CD4-positive, alpha-beta memory T cell (primary cell): ENCODE measurements around the gene ZNF799. TPM values are rescaled to one million over a fixed set of nuclear protein-coding genes. Genes with fewer than 3 reads are reported as not detected.
A peak's percentile ranks its signal among the peaks of the same experiment; 100 is the strongest.
"Not testable (repeated sequence)": the region's sequence is repeated elsewhere in the genome, so short reads cannot be mapped to it uniquely, and the experiment has no call there.

Source experiments
- CTCF ChIA-PET: fragments of 350-600 bp; sonication (Branson Sonifier 250); formaldehyde crosslinking; loops from one replicate; lab custom pipeline; 2021; ENCODE audit warnings: inconsistent platforms; ENCODE audit not compliant: partially characterized antibody; lab: Charles Lee
- POLR2A ChIA-PET: fragments of 350-600 bp; sonication (Branson Sonifier 250); formaldehyde crosslinking; loops from one replicate; lab custom pipeline; 2021; ENCODE audit not compliant: partially characterized antibody; lab: Charles Lee
- DNase-seq, 5 donors: peaks; one replicate each; pipeline versions ENCODE4 v3.0.0 to v3.0.0-alpha.2; 2020 to 2022; ENCODE audit warnings: mixed read lengths in 1 of 5
- H3K27ac ChIP-seq: one replicate; pipeline ENCODE4 v1.7.0; 2013; ENCODE audit warnings: low read depth, low read length
- H3K27me3 ChIP-seq: 2 replicates; pipeline ENCODE4 v1.7.0; 2013; ENCODE audit warnings: mild to moderate bottlenecking, low read length, moderate library complexity; ENCODE audit not compliant: insufficient read depth
- H3K36me3 ChIP-seq: 2 replicates; pipeline ENCODE4 v1.7.0; 2013; ENCODE audit warnings: mild to moderate bottlenecking, low read length, moderate library complexity; ENCODE audit not compliant: insufficient read depth
- H3K4me1 ChIP-seq: 2 replicates; pipeline ENCODE4 v1.7.0; 2013; ENCODE audit warnings: mild to moderate bottlenecking, low read length, moderate library complexity; ENCODE audit not compliant: insufficient read depth
- H3K4me3 ChIP-seq, 2 donors: one replicate each; pipeline ENCODE4 v1.7.0; 2013; ENCODE audit warnings: low read length in 2 of 2, mild to moderate bottlenecking in 1 of 2
- H3K9me3 ChIP-seq, 2 donors: one replicate each; pipeline ENCODE4 v1.7.0; 2013; ENCODE audit warnings: low read length in 2 of 2, control low read depth in 1 of 2; ENCODE audit not compliant: control insufficient read depth in 1 of 2
- H3K27ac Mint-ChIP-seq, 7 donors: one replicate each; pipeline ENCODE4 v1.8.0; 2020 to 2021; ENCODE audit warnings: mixed read lengths in 7 of 7, mild to moderate bottlenecking in 6 of 7, inconsistent platforms in 3 of 7, moderate library complexity in 3 of 7
- H3K27me3 Mint-ChIP-seq, 2 donors: one replicate each; pipeline ENCODE4 v1.8.0; 2020 to 2021; ENCODE audit warnings: mixed read lengths in 2 of 2
- H3K36me3 Mint-ChIP-seq, 2 donors: one replicate each; pipeline ENCODE4 v1.8.0; 2020 to 2021; ENCODE audit warnings: mixed read lengths in 2 of 2, inconsistent platforms in 1 of 2, mild to moderate bottlenecking in 1 of 2
- H3K4me1 Mint-ChIP-seq, 4 donors: one replicate each; pipeline ENCODE4 v1.8.0; 2020 to 2021; ENCODE audit warnings: mixed read lengths in 4 of 4, mild to moderate bottlenecking in 1 of 4
- H3K4me3 Mint-ChIP-seq, 8 donors: one replicate each; pipeline ENCODE4 v1.8.0; 2020 to 2021; ENCODE audit warnings: mixed read lengths in 8 of 8, mild to moderate bottlenecking in 7 of 8, moderate library complexity in 6 of 8, inconsistent platforms in 3 of 8
- H3K9me3 Mint-ChIP-seq, 8 donors: one replicate each; pipeline ENCODE4 v1.8.0; 2020 to 2021; ENCODE audit warnings: mixed read lengths in 8 of 8, mild to moderate bottlenecking in 5 of 8, inconsistent platforms in 3 of 8, moderate library complexity in 1 of 8
- intact Hi-C: fragments of 100-400 bp; cut with micrococcal nuclease; formaldehyde crosslinking; loops from one replicate; pipeline ENCODE4 v1.15.1; 2023
- polyA plus RNA-seq, 2 donors: library from polyadenylated mRNA; unstranded; fragments of 300-500 nt; fragmentation: Illumina TruSeq; gene quantifications; one replicate each; pipeline ENCODE4 v1.2.3, GENCODE V29; 2021
- total RNA-seq, 2 experiments: library from RNA; stranded (reverse); gene quantifications; one replicate each; pipeline ENCODE4 v1.2.3, GENCODE V29; 2021

ZNF799 gene
- total RNA-seq (10 to 100 TPM; 10.1 to 10.3 TPM), polyA plus RNA-seq (1 to 10 TPM; 6.3 to 6.6 TPM)

- Histone ChIP-seq H3K4me1 (peaks cover 6% of the 10 kb centered on the region), H3K36me3 (no peaks in the 10 kb centered on the region), H3K27me3 (no peaks in the 10 kb centered on the region), H3K9me3 (no peaks in the 10 kb centered on the region), H3K27ac (peak within 1 kb of the TSS; percentile 53), H3K4me3 (peak within 1 kb of the TSS; percentile 64 to 81)
- Mint-ChIP-seq H3K27me3 (no peaks in the 10 kb centered on the region), H3K9me3 (peaks cover 0 to 2% (median 0%) of the 10 kb centered on the region in 8 donors), H3K36me3 (peaks cover 12 to 19% of the 10 kb centered on the region in 2 donors), H3K27ac (peak within 1 kb of the TSS; percentile 83 to 95 (median 90)), H3K4me1 (peaks cover 12 to 27% (median 21%) of the 10 kb centered on the region in 4 donors), H3K4me3 (peak within 1 kb of the TSS; percentile 95 to 96 (median 96))
- intact Hi-C loops: loop anchor here (1.0 to 5.0 kb wide), 7 partner anchors 34 to 239 kb away; partner anchors contain the start of genes ZNF44, ZNF442, ZNF443 and ZNF563
- ChIA-PET POLR2A (interaction anchor here (0.8 to 2.6 kb wide), 6 partner anchors 35 to 174 kb away, joined by 3 to 6 read pairs (median 4); partner anchors contain the start of genes ZNF44, ZNF442, ZNF443 and ZNF563), CTCF (interaction anchor here (0.6 kb wide), 1 partner anchor 1521 kb away, joined by 4 read pairs; no protein-coding TSS in a partner anchor)
- peak; percentile 76 to 83 (median 77) for DNase-seq
Measured at GRCh38 chr19:12400633-12401502, at the start of gene ZNF799. Gene ZNF799 (minus strand): TSS chr19:12401271. CDS start chr19:12401070, 201 bp downstream.

GRCh38 chr19:12450844-12451243, 49.8 kb upstream of the ZNF799 start:
- no peaks in the 10 kb centered on the region for H3K36me3 ChIP-seq
- H3K27ac ChIP-seq: no peak overlapping the region
- H3K27ac Mint-ChIP-seq: no peak overlapping the region
- intact Hi-C loops: no loop called here
- H3K27me3 Mint-ChIP-seq: no peaks in the 10 kb centered on the region
- DNase-seq: no peak
- no peak overlapping the region for H3K4me3 Mint-ChIP-seq
- H3K4me3 ChIP-seq: no peak overlapping the region
- ChIA-PET CTCF (interaction anchor here (1.3 kb wide), 1 partner anchor 44 kb away, joined by 3 read pairs; no protein-coding TSS in a partner anchor), POLR2A (no interaction called here)
- peaks cover 4 to 48% (median 34%) of the 10 kb centered on the region in 8 donors for H3K9me3 Mint-ChIP-seq
- H3K4me1 Mint-ChIP-seq: no peaks in the 10 kb centered on the region
- H3K9me3 ChIP-seq: peaks cover 0 to 4% of the 10 kb centered on the region in 2 donors
- H3K36me3 Mint-ChIP-seq: peaks cover 12 to 19% of the 10 kb centered on the region in 2 donors
- H3K27me3 ChIP-seq: no peaks in the 10 kb centered on the region
- no peaks in the 10 kb centered on the region for H3K4me1 ChIP-seq

GRCh38 chr19:12448808-12449207, 47.7 kb upstream of the ZNF799 start:
- no peaks in the 10 kb centered on the region for H3K27me3 ChIP-seq
- H3K4me3 Mint-ChIP-seq: no peak overlapping the region
- peaks cover 4 to 46% (median 32%) of the 10 kb centered on the region in 8 donors for H3K9me3 Mint-ChIP-seq
- intact Hi-C loops: no loop called here
- H3K27ac Mint-ChIP-seq: no peak overlapping the region
- no peak overlapping the region for H3K4me3 ChIP-seq
- no peaks in the 10 kb centered on the region for H3K4me1 Mint-ChIP-seq
- H3K4me1 ChIP-seq: no peaks in the 10 kb centered on the region
- DNase-seq: no peak
- H3K36me3 ChIP-seq: no peaks in the 10 kb centered on the region
- CTCF ChIA-PET: no interaction called here
- POLR2A ChIA-PET: no interaction called here
- H3K36me3 Mint-ChIP-seq: peaks cover 12 to 19% of the 10 kb centered on the region in 2 donors
- no peak overlapping the region for H3K27ac ChIP-seq
- H3K27me3 Mint-ChIP-seq: no peaks in the 10 kb centered on the region
- peaks cover 0 to 4% of the 10 kb centered on the region in 2 donors for H3K9me3 ChIP-seq

GRCh38 chr19:12440541-12441316, 39.7 kb upstream of the ZNF799 start, which contains the start of gene ZNF443:
Gene ZNF443 (minus strand): TSS chr19:12441021. CDS start chr19:12440914, 107 bp downstream.
- Histone ChIP-seq H3K9me3 (no peaks in the 10 kb centered on the region), H3K27ac (peak within 1 kb of the TSS; percentile 57), H3K4me1 (peaks cover 4% of the 10 kb centered on the region), H3K36me3 (no peaks in the 10 kb centered on the region), H3K27me3 (no peaks in the 10 kb centered on the region), H3K4me3 (peak within 1 kb of the TSS; percentile 52 to 76)
- Mint-ChIP-seq H3K36me3 (peaks cover 5 to 6% of the 10 kb centered on the region in 2 donors), H3K27ac (peak within 1 kb of the TSS; percentile 94 to 99 (median 96)), H3K27me3 (no peaks in the 10 kb centered on the region), H3K9me3 (peaks cover 0 to 16% (median 8%) of the 10 kb centered on the region in 8 donors), H3K4me3 (peak within 1 kb of the TSS; percentile 99 to 100 (median 100)), H3K4me1 (peaks cover 7 to 26% (median 17%) of the 10 kb centered on the region in 4 donors)
- peak; percentile 97 to 99 (median 98) for DNase-seq
- CTCF ChIA-PET: interaction anchor here (0.7 to 2.2 kb wide), 3 partner anchors 55 to 442 kb away, joined by 3 to 8 read pairs (median 3); no protein-coding TSS in a partner anchor
- POLR2A ChIA-PET: interaction anchor here (0.9 to 2.1 kb wide), 10 partner anchors 9 to 146 kb away, joined by 3 to 17 read pairs (median 4); partner anchors contain the start of genes ZNF44, ZNF442, ZNF563 and ZNF564
- intact Hi-C loops: loop anchor here (1.0 to 2.0 kb wide), 5 partner anchors 39 to 238 kb away; partner anchors contain the start of genes ZNF44, ZNF442, ZNF709 and ZNF799

GRCh38 chr19:12439686-12440540, 38.8 kb upstream of the ZNF799 start:
- Mint-ChIP-seq H3K4me3 (peak overlapping the region; percentile 87 to 100 (median 100)), H3K9me3 (peaks cover 3 to 18% (median 10%) of the 10 kb centered on the region in 8 donors), H3K4me1 (peaks cover 7 to 28% (median 19%) of the 10 kb centered on the region in 4 donors), H3K27ac (peak overlapping the region; percentile 65 to 94 (median 84)), H3K36me3 (peaks cover 11 to 12% of the 10 kb centered on the region in 2 donors)
- not testable (repeated sequence) for H3K27me3 Mint-ChIP-seq, H3K9me3 ChIP-seq, H3K27me3 ChIP-seq, H3K36me3 ChIP-seq, H3K4me1 ChIP-seq
- CTCF ChIA-PET: interaction anchor here (2.2 kb wide), 1 partner anchor 56 kb away, joined by 8 read pairs; no protein-coding TSS in a partner anchor
- intact Hi-C loops: loop anchor here (2.0 kb wide), 3 partner anchors 45 to 237 kb away; partner anchors contain the start of genes ZNF442 and ZNF709
- Histone ChIP-seq H3K27ac (peak overlapping the region; percentile 57), H3K4me3 (peak overlapping the region in 1 of 2 donors; percentile 76)
- POLR2A ChIA-PET: interaction anchor here (0.9 to 2.1 kb wide), 6 partner anchors 45 to 145 kb away, joined by 3 to 17 read pairs (median 6); partner anchors contain the start of genes ZNF44, ZNF442, ZNF563 and ZNF564
- peak; percentile 18 to 69 (median 31) for DNase-seq
